T-helper 9 cell (primary cell): Measurements from ENCODE around the gene CGNL1.

Experiments
- DNase-seq: peaks from one replicate; pipeline ENCODE4 v3.0.0-alpha.2; 2020
- total RNA-seq, 2 donors: gene quantifications; one replicate each; lab custom pipeline; 2026; lab: John Stamatoyannopoulos, UW

The CGNL1 gene, protein sequence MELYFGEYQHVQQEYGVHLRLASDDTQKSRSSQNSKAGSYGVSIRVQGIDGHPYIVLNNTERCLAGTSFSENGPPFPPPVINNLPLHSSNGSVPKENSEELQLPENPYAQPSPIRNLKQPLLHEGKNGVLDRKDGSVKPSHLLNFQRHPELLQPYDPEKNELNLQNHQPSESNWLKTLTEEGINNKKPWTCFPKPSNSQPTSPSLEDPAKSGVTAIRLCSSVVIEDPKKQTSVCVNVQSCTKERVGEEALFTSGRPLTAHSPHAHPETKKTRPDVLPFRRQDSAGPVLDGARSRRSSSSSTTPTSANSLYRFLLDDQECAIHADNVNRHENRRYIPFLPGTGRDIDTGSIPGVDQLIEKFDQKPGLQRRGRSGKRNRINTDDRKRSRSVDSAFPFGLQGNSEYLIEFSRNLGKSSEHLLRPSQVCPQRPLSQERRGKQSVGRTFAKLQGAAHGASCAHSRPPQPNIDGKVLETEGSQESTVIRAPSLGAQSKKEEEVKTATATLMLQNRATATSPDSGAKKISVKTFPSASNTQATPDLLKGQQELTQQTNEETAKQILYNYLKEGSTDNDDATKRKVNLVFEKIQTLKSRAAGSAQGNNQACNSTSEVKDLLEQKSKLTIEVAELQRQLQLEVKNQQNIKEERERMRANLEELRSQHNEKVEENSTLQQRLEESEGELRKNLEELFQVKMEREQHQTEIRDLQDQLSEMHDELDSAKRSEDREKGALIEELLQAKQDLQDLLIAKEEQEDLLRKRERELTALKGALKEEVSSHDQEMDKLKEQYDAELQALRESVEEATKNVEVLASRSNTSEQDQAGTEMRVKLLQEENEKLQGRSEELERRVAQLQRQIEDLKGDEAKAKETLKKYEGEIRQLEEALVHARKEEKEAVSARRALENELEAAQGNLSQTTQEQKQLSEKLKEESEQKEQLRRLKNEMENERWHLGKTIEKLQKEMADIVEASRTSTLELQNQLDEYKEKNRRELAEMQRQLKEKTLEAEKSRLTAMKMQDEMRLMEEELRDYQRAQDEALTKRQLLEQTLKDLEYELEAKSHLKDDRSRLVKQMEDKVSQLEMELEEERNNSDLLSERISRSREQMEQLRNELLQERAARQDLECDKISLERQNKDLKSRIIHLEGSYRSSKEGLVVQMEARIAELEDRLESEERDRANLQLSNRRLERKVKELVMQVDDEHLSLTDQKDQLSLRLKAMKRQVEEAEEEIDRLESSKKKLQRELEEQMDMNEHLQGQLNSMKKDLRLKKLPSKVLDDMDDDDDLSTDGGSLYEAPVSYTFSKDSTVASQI
- 0 reads per million in 2 donors for total RNA-seq

DNA sequence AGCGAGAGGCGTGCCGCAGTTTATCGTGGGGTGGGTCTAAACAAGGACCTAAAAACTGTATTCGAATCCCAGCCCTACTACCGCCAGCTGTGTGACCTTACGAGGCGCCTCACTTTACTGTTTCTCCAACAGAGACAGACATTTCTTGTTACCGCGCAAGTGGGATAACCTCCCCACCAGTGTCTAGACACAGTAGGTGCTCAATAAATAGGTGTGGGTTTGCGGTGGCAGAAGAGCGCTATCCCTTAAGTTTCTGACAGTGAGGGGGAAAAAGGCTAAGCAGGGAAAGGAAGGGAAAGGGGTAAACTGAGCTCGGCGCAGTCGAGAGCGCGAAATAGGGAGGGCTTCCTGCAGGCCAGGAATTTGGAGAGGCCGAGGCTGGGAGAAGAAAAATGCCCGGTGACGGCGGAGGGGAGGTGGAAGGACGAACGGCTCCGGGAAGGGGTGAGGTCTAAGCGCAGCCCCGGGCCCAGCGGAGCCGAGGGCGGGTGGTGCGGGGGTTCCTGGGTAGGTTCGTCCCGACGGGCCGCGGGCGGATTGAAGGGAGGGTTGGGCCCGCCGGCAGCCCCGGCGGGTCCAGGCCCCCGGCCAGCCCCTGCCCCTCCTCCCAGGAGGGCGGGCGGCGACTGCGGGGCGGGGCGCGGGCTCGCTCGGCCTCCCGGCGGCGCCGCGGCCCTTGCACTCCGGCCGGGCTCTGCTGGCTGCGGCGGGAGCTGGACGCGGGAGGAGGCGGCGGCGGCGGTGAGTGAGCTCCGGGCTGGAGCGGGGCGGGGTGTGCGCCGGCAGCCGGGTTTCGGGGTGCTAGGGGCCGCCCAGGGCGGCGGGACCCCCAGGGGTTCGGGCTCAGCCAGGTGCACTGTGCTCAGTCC, at the start of gene CGNL1:
CGNL1 (plus strand) TSS at position 679 of the 869 bp plus-strand sequence. CDS start 61,495 bp downstream, outside the sequence.
- no peak for DNase-seq

GRCh38 chr15:57327985-57328471, 48.3 kb upstream of the CGNL1 start:
- no peak for DNase-seq

- DNase-seq: no peak
These were observed 47.8 kb upstream of the CGNL1 start for GRCh38 chr15:57328479-57328878.

GRCh38 chr15:57328897-57329296, 47.4 kb upstream of the CGNL1 start:
- no peak for DNase-seq

- DNase-seq: no peak
These were observed 46.5 kb upstream of the CGNL1 start for GRCh38 chr15:57329582-57330367.

DNA sequence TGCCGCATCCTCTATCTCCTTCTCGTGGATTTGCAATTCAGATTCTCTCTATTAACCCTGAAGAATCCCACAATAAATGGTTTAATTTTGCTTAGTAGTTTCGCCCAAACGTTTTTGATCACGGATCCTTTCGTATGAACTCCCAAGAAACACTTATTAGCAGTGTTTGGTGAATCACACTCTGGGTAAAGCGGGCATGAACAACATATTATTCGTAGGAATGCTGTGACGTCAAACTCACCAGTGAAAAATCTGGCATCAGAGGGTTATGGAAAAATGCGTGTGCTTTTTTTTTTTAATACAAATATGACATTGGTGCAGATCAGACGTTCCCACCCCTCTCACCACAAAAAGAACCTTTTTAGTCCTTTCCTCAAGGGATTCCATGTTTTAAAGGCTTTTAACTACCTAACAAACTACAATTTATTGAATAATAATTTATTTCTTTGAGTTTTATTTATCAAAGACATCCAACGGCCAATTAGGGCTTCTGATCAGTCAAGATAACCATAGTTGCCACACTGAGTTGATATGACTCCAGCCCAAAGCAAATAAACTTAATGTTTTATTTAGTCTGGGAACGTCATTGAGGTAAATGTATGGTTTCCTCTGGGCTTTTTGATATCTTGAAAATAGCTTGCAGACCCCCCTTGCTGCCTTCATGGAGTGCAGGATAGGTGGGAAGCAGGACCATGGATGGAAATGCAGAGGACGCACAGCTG, 45.5 kb upstream of the CGNL1 start:
- DNase-seq: no peak

DNA sequence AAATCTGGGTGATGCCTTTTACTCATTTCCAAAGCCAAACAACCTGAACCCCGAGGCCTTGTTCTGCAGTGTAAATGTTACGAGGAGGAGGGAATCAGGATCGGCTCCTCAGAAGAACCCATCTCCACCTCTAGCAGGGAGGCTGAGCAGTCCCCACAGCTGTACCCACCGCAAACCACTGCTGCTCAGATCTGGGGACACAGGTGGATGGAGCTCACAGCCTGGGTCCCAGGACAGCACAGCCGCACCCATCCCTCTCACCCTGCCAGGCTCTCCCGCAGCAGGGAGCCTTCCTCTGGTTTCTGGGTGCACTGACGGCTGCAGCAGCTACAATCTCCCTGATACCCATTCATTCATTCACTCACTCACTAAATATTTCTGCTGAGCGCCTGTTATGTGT, 44.0 kb upstream of the CGNL1 start:
- DNase-seq: no peak

GRCh38 chr15:57333487-57333886, 42.8 kb upstream of the CGNL1 start:
- DNase-seq: no peak

GRCh38 chr15:57334257-57334656, 42.0 kb upstream of the CGNL1 start:
- no peak for DNase-seq

DNA sequence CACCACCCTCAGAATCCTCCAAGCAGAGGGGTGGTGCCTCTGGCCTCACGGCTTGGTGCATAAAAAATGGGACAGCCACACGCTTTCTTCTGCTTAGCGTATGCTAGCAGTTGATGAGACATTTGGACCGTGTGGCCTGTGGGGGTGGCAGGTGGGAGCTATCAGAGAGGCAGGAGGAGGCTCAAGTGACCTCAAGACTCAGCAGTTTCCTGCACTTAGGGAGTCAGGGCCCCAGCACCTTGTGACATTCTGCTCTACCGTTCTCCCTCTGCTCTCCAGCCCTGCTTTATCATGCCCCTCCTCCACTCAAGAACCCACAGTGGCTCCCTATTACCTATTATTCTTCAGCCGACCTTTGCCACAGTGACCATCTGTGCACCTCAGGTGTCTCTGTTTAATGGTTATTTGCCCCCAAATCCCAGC, 41.0 kb upstream of the CGNL1 start:
- no peak for DNase-seq

DNA sequence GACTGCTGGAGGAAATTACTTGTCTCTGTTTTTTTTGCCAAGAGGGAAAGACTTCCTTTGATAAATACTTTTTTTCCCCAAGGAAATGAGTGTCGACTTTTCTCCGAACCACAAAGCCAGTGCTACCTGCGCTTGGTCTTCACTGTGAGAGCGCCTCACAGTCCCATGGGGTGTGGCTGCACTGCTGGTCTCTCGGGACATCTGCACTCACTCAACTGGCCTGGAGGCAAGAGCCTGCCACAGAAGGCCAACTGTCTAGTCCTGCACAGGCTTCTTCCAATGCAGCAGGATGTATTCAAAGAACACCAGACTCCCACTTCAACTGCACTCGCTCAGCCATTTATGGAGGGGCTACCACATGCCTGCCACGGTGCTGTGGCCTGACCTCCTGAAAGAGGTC, 40.6 kb upstream of the CGNL1 start:
- DNase-seq: no peak

DNA sequence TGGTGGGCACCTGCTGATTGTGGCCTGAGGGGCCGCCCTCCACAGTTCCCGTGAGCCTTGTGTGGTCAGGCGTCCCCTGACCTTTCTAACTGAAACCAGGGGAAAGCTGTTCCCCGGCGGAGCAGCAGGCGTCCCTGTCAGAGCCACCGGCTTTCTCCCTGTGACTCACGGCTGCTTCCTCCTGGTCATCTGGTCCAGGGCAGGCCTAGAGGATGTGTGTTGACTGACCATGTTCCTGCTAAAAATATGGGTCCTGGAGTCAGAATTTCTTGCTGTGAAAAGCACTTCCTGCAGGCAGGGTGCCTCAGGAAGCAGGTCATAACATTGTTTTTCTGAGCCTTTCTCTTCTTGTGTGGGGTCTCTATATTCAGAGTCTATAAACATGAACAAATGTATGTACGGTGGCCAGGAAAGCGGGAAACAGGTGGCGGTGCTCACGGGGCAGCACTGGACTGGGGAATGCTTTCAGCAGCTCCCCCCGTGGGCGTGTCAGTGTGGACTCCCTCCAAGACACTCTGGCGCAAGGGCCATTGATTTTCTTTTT, 38.4 kb upstream of the CGNL1 start:
- no peak for DNase-seq

GRCh38 chr15:57339321-57339720, 37.0 kb upstream of the CGNL1 start:
- no peak for DNase-seq

- DNase-seq: no peak
These were observed 35.5 kb upstream of the CGNL1 start for GRCh38 chr15:57340682-57341259.

- DNase-seq: no peak
These were observed 33.3 kb upstream of the CGNL1 start for GRCh38 chr15:57343048-57343447.

- DNase-seq: no peak
These were observed 32.8 kb upstream of the CGNL1 start for GRCh38 chr15:57343498-57343897.

- no peak for DNase-seq
These were observed 32.0 kb upstream of the CGNL1 start for GRCh38 chr15:57344282-57344681.

GRCh38 chr15:57345584-57345983, 30.7 kb upstream of the CGNL1 start:
- no peak for DNase-seq

DNA sequence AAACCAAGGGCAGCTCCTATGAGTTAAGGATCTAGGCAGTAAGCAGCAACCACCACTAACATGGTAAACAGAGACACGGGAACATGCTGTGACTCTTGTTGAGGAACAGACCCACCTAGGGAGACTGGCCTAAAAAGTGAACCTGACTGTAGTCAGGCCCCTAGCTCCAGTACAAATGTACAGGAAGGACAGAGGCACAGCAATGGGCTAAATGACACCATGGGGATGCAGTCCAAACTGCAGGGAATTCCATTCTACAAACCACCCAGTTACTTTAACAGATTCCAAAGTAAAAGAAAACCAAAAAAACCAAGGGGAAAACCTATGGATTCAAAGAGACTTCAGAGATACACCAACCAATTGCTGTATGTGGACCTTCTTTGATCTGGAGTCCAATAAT, 28.2 kb upstream of the CGNL1 start:
- DNase-seq: no peak
